GM20431 (cell line): ENCODE data around the gene MAEA.

Experiments used
- in situ Hi-C: fragments of 300-500 bp; cut with MseI, MboI; formaldehyde crosslinking; loops from one replicate; pipeline ENCODE4 v1.15.0; 2020; ENCODE audit warnings: low sequenced_read_pairs; ENCODE audit not compliant: unreplicated experiment

The MAEA gene

DNA sequence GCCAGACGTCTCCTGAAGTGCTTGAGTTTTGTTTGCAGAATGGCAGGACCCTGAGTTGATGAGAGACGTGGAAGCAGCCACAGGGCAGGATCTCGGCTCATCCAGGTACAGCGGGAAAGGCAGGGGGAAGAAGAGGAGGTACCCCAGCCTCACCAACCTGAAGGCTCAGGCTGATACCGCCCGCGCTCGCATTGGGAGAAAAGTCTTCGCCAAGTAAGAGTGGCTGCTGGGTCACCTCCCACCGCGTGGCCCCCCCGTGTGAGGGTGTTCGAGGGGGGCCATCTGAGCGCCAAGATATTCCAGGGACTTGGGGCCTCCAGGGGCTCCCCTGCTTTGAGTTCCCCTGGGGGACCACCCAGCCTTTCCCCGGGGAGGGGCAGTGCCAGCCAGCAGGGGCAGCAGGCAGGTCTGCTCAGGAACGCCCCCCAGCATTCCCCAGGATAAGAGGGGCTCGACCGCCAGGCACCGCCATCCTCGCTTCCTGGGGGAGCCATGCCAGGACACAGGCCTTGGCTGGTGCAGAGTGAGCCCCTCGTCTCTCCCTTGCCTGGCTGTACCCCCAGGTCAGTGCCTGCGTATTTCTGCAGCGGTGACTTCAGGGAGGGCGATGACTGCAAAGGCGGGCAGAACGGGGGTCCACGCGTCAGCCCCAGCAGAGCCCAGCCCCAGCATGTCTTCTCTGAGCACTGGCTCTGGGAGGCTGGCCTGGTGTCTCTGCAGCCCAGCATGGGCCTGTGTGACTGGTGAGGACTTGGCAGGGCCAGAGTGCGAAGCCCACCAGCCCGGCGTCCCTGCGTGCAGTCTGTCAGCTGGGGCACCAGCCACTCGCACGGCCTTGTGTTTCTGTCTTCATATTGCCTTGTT is 94.3 kb downstream of the MAEA start:
- in situ Hi-C loops, result no loop called here

DNA sequence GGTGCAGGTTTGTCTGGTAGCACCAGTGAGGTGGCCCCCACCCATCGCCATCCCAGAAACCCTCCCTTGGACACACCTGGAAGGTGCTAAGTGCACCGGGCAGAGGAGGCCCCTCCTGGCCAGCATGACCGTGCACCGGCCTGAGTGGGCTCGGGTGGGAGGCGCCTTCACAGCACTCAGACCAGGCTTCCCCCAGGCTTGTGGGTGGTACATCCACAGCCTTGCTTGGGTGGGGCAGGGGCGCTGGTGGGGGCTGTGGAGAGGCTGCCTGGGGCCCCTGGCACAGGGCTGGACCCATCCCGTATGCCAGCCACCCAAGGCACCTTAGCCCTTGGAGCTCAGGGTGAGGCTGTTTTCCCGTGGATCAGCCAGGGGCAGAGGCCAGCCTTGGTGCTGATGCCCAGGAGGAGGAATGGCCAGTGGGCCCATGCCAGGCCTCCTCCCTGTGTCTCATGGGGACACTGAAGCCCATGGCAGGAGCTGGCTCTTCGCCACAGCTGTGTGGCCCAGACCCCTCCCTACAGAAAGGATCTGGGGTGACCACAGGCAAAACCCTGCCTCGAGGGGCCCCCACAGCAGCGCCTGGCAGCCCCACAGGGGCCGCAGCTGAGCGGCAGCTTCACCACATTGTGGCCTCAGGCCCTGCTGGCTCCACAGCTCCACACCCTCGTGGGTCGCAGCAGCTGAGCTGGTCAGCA is 95.1 kb downstream of the MAEA start:
- in situ Hi-C loops, result no loop called here

GRCh38 chr4:1385373-1386340 is 96.0 kb downstream of the MAEA start:
- in situ Hi-C loops, result no loop called here
